GM12878 (cell line): ENCODE measurements around the gene SRRM3. TPM values are rescaled to one million over a fixed set of nuclear protein-coding genes. Genes with fewer than 3 reads are reported as not detected.

Experiments
- ATAC-seq: fragments of 200-7000 bp; cut with Tn5 transposase; 3 replicates; pipeline ENCODE4 v1.9.1; 2020; ENCODE audit warnings: mild to moderate bottlenecking, moderate library complexity
- BruUV-seq: library from RNA; stranded (reverse); fragments of 400-500 nt; replicated peaks from 2 replicates; lab custom pipeline; 2021; lab: Mats Ljungman, UMichigan
- CTCF ChIA-PET: fragments of 300-600 bp; sonication (Branson Sonifier 250); formaldehyde crosslinking; extraction: SDS; loops from one replicate; lab custom pipeline; 2021; ENCODE audit warnings: inconsistent platforms; lab: Yijun Ruan, JAX
- POLR2A ChIA-PET: fragments of 350-600 bp; formaldehyde crosslinking; extraction: SDS; loops from one replicate; lab custom pipeline; 2021; ENCODE audit warnings: inconsistent platforms; lab: Charles Lee
- RAD21 ChIA-PET: fragments of 300-600 bp; sonication (Branson Sonifier 250); formaldehyde crosslinking; loops from one replicate; lab custom pipeline; 2023; ENCODE audit warnings: antibody characterized with exemption; ENCODE audit not compliant: unreplicated experiment; lab: Charles Lee
- SMC1A ChIA-PET: fragments of 300-600 bp; sonication (Branson Sonifier 250); formaldehyde crosslinking; loops from one replicate; lab custom pipeline; 2023; ENCODE audit not compliant: unreplicated experiment, uncharacterized antibody; lab: Charles Lee
- DNase-seq: peaks from one replicate; pipeline ENCODE4 v3.0.0-alpha.2; 2011; ENCODE audit warnings: low read depth, low spot score
- FAIRE-seq: peaks from 3 replicates; lab custom pipeline; 2011; peaks lifted over from hg19 to GRCh38; lab: Jason Lieb, UNC
- H2AFZ ChIP-seq: 2 replicates; pipeline ENCODE4 v1.6.0; 2011; ENCODE audit warnings: low read depth, low read length, control low read depth; ENCODE audit not compliant: control insufficient read depth
- H3K27ac ChIP-seq: 2 replicates; pipeline ENCODE4 v1.5.1; 2011; ENCODE audit warnings: control low read depth; ENCODE audit not compliant: control insufficient read depth, insufficient read depth
- H3K27me3 ChIP-seq, 2 experiments: replicated peaks in 1 of 2; 2 replicates each; pipeline versions ENCODE4 v1.6.0 to v1.6.1; 2011; ENCODE audit warnings: low read length in 1 of 2; ENCODE audit not compliant: control insufficient read depth in 2 of 2, insufficient read depth in 2 of 2
- H3K36me3 ChIP-seq, 2 experiments: 2 replicates each; pipeline ENCODE4 v1.5.1; 2011; ENCODE audit warnings: low read length in 1 of 2; ENCODE audit not compliant: control insufficient read depth in 2 of 2, insufficient read depth in 2 of 2
- H3K4me1 ChIP-seq: 2 replicates; pipeline ENCODE4 v1.6.1; 2011; ENCODE audit warnings: mild to moderate bottlenecking, low read length, moderate library complexity, mixed read lengths; ENCODE audit not compliant: control insufficient read depth, insufficient read depth
- H3K4me2 ChIP-seq: 2 replicates; pipeline ENCODE4 v1.6.0; 2011; ENCODE audit warnings: control low read depth; ENCODE audit not compliant: control insufficient read depth, insufficient read depth
- H3K4me3 ChIP-seq: fragments of 200-600 bp; sonication (generic); 2 replicates; pipeline ENCODE4 v1.5.1; 2016
- H3K79me2 ChIP-seq: 2 replicates; pipeline ENCODE4 v1.6.0; 2011; ENCODE audit warnings: low read length; ENCODE audit not compliant: control insufficient read depth, insufficient read depth
- H3K9ac ChIP-seq: 2 replicates; pipeline ENCODE4 v1.8.0; 2011; ENCODE audit warnings: low read length, control low read depth, mixed read lengths; ENCODE audit not compliant: control insufficient read depth, insufficient read depth
- H3K9me3 ChIP-seq: replicated peaks from 3 replicates; pipeline ENCODE4 v1.5.1; 2011; ENCODE audit warnings: mild to moderate bottlenecking, low read length; ENCODE audit not compliant: control insufficient read depth, insufficient read depth
- H4K20me1 ChIP-seq: 2 replicates; pipeline ENCODE4 v1.6.0; 2011; ENCODE audit not compliant: control insufficient read depth, insufficient read depth
- BCLAF1 ChIP-seq: fragments of 450-650 bp; IDR thresholded peaks from 2 replicates; pipeline ENCODE4 v1.6.1; 2017; ENCODE audit warnings: antibody characterized with exemption, mild to moderate bottlenecking, moderate library complexity
- BHLHE40 ChIP-seq, 2 experiments: fragments of 450-650 bp in 1 of 2; IDR thresholded peaks; 2 replicates each; pipeline ENCODE4 v1.6.1; 2011 to 2017; ENCODE audit warnings: low read depth in 2 of 2, borderline replicate concordance in 1 of 2, improper control_type of control experiment in 1 of 2, low read length in 1 of 2, mild to moderate bottlenecking in 1 of 2
- CUX1 ChIP-seq: IDR thresholded peaks from 2 replicates; pipeline ENCODE4 v1.6.1; 2012; ENCODE audit warnings: improper control_type of control experiment, low read depth, low read length; ENCODE audit not compliant: insufficient replicate concordance
- HSF1 ChIP-seq: fragments of 150-350 bp; IDR thresholded peaks from 2 replicates; pipeline ENCODE4 v1.6.1; 2014; ENCODE audit warnings: mild to moderate bottlenecking, low read depth, low read length
- LARP7 ChIP-seq: fragments of 450-650 bp; IDR thresholded peaks from 2 replicates; pipeline ENCODE4 v1.6.1; 2017; ENCODE audit warnings: mild to moderate bottlenecking
- MLLT1 ChIP-seq: fragments of 450-650 bp; IDR thresholded peaks from 2 replicates; pipeline ENCODE4 v1.6.1; 2016; ENCODE audit warnings: mild to moderate bottlenecking
- NFXL1 ChIP-seq: fragments of 450-650 bp; IDR thresholded peaks from 2 replicates; pipeline ENCODE4 v1.6.1; 2017; ENCODE audit warnings: antibody characterized with exemption, mild to moderate bottlenecking, borderline replicate concordance
- RAD51 ChIP-seq: fragments of 450-650 bp; IDR thresholded peaks from 2 replicates; pipeline ENCODE4 v1.6.1; 2016; ENCODE audit warnings: moderate library complexity, mild to moderate bottlenecking, inconsistent platforms
- RUNX3 ChIP-seq: IDR thresholded peaks from 2 replicates; pipeline ENCODE4 v1.6.1; 2012; ENCODE audit warnings: low read length, inconsistent platforms
- SIN3A ChIP-seq: IDR thresholded peaks from 2 replicates; pipeline ENCODE4 v1.6.1; 2012; ENCODE audit warnings: low read depth, low read length, improper control_type of control experiment
- SRF ChIP-seq, 2 experiments: IDR thresholded peaks; 2 replicates each; pipeline ENCODE4 v1.6.1; 2011; ENCODE audit warnings: low read depth in 2 of 2, low read length in 2 of 2, mild to moderate bottlenecking in 1 of 2, moderate library complexity in 1 of 2
- TBL1XR1 ChIP-seq: IDR thresholded peaks from 2 replicates; pipeline ENCODE4 v1.6.1; 2012; ENCODE audit warnings: low read depth, low read length, improper control_type of control experiment
- TCF3 ChIP-seq: IDR thresholded peaks from 2 replicates; pipeline ENCODE4 v1.6.1; 2012; ENCODE audit warnings: low read depth, mild to moderate bottlenecking, low read length, borderline replicate concordance; ENCODE audit not compliant: insufficient read depth
- WGBS: methylation state at CpG from one replicate; pipeline ENCODE4 v1.1.6; 2016; ENCODE audit warnings: low lambda C conversion rate; ENCODE audit not compliant: insufficient replicate concordance, insufficient coverage; ENCODE audit errors: missing lambda C conversion rate; 5-methylcytosine and 5-hydroxymethylcytosine counted together
- in situ Hi-C: fragments of 300-500 bp; cut with MboI; formaldehyde crosslinking; loops from 9 replicates; pipeline ENCODE4 v1.14.3; 2018; ENCODE audit warnings: mixed read lengths
- intact Hi-C: fragments of 100-400 bp; cut with micrococcal nuclease; formaldehyde crosslinking; loops from one replicate; pipeline ENCODE4 v1.14.2; 2022; ENCODE audit not compliant: unreplicated experiment
- polyA plus RNA-seq, 11 experiments: library from polyadenylated mRNA; depleted of rRNA in 4 of 11; unstranded in 6 of 11; stranded (reverse) in 5 of 11; fragments of >200 nt; fragmentation: Nextera tagmentation in 4 of 11; fragmentation: Illumina TruSeq in 1 of 11; extraction: Ambion mirVana in 4 of 11; extraction: Trizol in 1 of 11; gene quantifications; 1 replicate in 1 of 11; 2 replicates in 10 of 11; pipeline versions ENCODE4 v1.2.1 to v1.2.3, GENCODE V29; 2011 to 2016; ENCODE audit warnings: inconsistent platforms in 2 of 11, missing spikeins in 2 of 11, low read depth in 1 of 11
- total RNA-seq, 4 experiments: library from RNA; depleted of rRNA in 3 of 4; stranded (reverse); fragments of >200 nt in 3 of 4; fragmentation: Illumina TruSeq in 1 of 4; extraction: Trizol in 1 of 4; gene quantifications; 2 replicates each; pipeline versions ENCODE4 v1.2.1 to v1.2.3, GENCODE V29; 2013 to 2021

SRRM3 gene
- total and polyA plus RNA-seq, 10 of the 15 experiments (the other 5 are each of a cell fraction or from before 2014, with no cell fraction given) = 0.03 to 0.15 (median 0.05) TPM; not detected in 6

- Histone ChIP-seq H3K4me2 (no peak overlapping the region), H3K4me1 (no peaks in the 10 kb centered on the region), H3K4me3 (no peak overlapping the region), H3K27ac (no peak overlapping the region), H3K36me3 (no peaks in the 10 kb centered on the region), H2AFZ (no peak overlapping the region), H4K20me1 (no peaks in the 10 kb centered on the region), H3K79me2 (no peaks in the 10 kb centered on the region), H3K27me3 (no peaks in the 10 kb centered on the region; a peak in 1 of 4 replicates), H3K9ac (no peak overlapping the region), H3K9me3 (no peaks in the 10 kb centered on the region)
- SMC1A ChIA-PET = no interaction called here
- DNase-seq (no peak), ATAC-seq (no peak), FAIRE-seq (no peak)
- CTCF ChIA-PET = interaction anchor here (0.6 to 1.2 kb wide), 3 partner anchors 15 to 109 kb away, joined by 3 to 4 read pairs (median 3); no protein-coding TSS in a partner anchor
- no TSS peak for BruUV-seq
- intact Hi-C loops (no loop called here), in situ Hi-C loops (no loop called here)
- TF ChIP-seq SIN3A (no peak), BHLHE40 (IDR thresholded peaks at IDR 0.05; ENCODE audit: borderline replicate concordance in 1 of 2, low read depth in 2 of 2, low read length in 1 of 2) (no peak), NFXL1 (no peak), RUNX3 (no peak), CUX1 (no peak), RAD51 (no peak), LARP7 (no peak), MLLT1 (no peak), BCLAF1 (no peak), SRF (IDR thresholded peaks at IDR 0.05; ENCODE audit: low read depth in 2 of 2, low read length in 2 of 2) (no peak), TBL1XR1 (no peak), HSF1 (no peak), TCF3 (no peak)
- RAD21 ChIA-PET = interaction anchor here (0.6 kb wide), 1 partner anchor 333 kb away, joined by 5 read pairs; no protein-coding TSS in a partner anchor
- POLR2A ChIA-PET = no interaction called here
- WGBS = 5% methylated on average over 4 of the region's 4 CpGs
Measured at GRCh38 chr7:76198202-76198601, 3.5 kb upstream of the SRRM3 start.
